GM18511 (cell line): ENCODE results near the gene CA7.

Experiments
- ATAC-seq: cut with Tn5 transposase; IDR thresholded peaks from one replicate; pipeline ENCODE4 v1.9.1; 2021; ENCODE audit warnings: mild to moderate bottlenecking, moderate library complexity; ENCODE audit not compliant: unreplicated experiment

The CA7 gene

DNA sequence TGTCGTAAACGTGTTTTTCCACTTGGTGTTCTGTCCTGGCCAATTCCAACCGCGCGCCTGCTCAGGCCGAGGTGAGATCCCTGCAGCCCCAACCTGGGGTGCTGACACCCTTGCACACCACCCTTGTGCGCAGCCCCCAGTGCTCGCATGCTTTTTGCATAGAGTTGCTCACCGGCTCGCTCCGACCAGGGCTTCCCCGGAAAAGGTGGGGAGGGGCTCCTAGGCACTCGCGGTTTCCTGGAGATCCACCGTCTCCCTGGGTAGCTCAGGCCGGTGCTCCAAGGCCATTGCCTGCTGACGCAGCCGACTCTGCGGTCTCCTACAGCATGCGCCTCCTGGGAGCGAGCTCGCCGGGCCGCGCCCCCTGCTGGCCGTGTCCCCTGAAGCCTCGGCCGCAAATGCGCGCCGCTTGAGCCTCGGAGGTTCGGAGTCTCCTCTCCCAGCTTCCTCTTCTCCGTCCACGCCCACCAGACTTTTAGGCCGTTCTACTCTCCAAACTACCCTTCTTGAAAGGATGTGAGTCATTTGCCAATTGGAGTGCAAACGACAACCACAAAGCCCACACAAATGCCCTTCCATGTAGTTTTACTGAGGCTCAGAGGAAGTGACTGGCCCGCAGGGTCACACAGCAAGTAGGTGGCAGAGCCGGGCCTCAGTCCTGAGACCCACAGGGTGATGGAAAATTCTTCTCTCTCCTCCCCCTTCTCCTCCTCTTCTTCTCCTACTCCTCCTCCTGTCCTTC is 28.9 kb downstream of the CA7 start:
- ATAC-seq = peak; percentile 83

DNA sequence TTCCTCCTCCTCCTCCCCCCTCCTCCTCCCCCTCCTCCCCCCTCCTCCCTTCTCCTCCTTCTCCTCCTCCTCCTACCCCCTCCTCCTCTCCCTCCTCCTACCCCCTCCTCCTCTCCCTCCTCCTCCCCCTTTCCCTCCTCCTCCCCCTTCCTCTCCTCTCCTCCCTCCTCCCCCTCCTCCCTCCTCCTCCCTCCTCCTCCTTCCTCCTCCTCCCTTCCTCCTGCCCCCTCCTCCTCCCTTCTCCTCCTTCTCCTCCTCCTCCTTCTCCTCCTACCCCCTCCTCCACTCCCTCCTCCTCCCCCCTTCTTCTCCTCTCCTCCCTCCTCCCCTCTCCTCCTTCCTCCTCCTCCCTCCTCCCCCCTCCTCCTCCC is 29.5 kb downstream of the CA7 start:
- no peak for ATAC-seq

DNA sequence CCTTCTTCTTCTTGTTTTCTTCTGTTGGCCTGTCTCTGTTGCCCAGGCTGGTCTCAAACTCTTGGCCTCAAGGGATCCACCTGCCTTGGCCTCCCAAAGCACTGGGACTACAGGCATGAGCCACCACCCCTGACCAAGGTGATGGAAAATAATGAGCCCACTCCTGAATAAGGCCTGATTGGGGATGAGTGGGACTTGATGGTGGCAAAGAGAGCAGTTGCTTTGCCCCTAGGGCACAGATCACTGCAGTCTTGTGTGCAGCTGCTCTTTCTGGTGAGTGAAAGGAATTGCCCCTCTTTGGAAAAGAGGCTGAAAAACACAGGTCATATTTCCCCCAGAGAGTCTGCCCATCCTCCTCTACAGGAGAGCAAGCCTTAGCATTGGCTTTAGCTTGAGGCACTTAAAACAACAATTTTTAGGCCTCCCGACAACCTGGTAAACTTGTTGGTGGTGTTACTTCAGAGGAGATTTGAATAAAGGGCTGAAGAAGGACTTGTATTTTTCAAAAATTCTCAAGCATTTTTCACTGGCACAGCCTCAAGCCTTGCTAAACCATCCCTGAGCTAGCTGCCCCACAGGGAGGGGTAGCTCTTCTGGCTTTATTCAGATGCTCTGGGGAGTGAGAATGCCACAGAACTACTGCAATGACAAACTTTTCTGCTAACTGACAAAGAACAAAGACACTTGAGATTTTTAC is 30.0 kb downstream of the CA7 start:
- ATAC-seq = no peak

DNA sequence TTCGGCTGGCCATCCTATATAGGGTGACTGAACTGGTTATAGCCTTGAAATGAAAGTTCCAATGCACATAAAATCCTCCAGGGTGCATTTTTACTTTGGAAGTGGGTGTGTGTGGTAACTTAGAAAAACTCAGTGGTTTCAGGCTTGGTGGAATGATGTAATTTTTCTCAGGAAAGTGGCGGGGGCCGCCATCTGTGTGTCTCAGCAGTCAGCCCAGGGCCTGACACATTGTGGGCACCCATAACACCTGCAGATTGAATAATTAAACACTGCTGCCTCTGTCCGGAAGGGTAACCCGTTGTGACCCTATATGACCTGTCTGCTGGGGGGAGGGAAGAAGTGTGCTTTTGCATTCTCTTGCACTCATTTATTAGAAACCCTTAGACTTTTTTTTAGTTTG is 33.9 kb downstream of the CA7 start:
- peak; percentile 30 for ATAC-seq

DNA sequence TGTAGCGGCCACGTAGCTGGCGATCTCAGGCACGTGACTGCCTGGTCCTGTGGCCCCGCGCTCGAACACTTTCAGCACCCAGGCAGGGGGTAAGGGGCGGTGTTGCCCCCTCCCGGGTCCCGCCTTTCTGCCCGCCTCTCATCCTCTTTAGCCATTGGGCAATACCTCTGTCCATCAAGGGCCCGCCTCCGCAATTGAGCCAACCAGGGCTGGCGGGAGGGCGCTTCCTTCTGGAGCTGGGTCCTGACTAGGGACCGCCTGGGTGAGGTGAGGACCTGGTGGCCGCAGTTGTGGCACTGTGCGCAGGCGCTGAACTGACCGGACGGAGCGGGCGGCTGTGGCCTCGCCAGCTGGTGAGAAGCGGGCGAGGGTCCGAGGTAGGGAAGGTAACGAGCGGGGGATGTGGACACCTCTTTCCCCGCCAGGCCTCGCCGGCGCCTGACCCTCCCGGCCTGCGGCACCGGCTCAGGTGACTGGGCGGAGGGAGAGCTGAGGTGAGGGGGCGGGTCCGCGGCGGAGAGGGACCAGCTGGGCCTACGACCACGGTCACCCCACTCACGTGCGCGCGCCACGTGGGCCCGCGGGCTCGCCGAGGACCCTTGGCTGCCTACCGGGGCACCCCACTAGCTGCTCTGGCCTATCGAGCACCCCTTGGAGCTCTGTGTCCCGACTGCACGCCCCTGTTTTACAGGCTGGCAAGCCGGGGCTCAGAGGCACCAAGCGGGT is 36.2 kb downstream of the CA7 start, which contains the start of gene PDP2:
TSS of gene PDP2 (plus strand) at position 228 of the 726 bp plus-strand sequence. CDS start 3,770 bp downstream, outside the sequence.
- ATAC-seq = peak; percentile 97

DNA sequence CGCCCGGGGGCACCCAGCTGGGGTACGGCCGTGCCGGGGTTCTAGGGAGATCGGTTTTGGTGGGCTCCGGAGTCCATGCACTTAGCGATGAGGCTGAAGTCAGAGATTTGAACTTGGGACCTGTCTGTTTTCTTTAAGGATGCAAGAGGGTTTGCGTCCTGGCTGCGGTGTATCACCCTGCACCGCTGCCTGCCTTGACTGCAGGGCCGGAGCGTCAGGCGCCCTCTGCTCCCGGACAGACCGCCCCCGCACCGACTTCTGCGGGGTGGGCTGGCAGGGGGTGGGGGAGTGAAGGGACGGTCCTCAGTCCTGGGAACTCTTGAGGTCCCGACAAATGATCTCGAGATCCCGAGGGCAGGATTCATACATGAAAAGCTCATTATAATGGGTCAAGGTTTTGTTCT is 36.8 kb downstream of the CA7 start:
- ATAC-seq = peak; percentile 10

DNA sequence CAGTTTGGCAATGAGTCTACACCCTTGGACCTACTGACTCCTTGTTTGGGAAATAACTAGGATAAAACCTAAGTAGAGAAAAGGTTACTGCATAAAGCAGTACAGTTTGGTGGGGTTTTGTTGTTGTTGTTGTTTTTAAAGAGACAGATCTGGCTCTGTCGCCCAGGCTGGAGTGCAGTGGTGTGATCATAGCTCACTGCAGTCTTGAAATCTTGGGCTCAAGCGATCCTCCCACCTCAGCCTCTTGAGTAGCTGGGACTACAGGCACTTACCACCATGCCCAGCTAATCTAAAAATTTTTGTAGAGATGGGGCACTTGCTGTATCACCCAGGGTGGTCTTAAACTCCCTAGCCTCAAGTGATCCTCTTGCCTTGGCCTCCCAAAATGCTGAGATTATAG is 37.3 kb downstream of the CA7 start:
- no peak for ATAC-seq

DNA sequence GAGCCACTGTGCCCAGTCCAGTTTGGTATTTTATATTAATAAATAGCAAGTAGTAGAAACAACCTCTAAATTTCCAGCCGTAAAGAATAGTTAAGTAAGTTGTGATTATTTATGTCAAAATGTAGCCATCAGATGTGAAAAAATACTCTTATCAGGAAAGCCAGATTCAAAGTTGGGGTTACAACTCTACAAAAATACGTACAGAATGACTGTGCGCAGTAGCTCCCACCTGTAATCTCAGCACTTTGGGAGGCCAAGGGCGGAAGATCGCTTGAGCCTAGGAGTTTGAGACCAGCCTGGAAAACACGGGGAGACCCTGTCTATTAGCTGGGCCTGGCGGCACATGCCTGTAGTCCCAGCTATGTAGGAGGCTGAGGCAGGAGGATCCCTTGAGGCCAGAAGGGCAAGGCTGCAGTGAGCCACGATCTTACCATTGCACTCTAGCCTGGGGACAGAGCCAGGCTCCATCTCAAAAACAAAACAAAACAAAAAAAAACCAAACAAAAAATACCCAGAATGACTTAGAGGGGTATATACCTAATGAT is 37.8 kb downstream of the CA7 start:
- ATAC-seq = no peak

DNA sequence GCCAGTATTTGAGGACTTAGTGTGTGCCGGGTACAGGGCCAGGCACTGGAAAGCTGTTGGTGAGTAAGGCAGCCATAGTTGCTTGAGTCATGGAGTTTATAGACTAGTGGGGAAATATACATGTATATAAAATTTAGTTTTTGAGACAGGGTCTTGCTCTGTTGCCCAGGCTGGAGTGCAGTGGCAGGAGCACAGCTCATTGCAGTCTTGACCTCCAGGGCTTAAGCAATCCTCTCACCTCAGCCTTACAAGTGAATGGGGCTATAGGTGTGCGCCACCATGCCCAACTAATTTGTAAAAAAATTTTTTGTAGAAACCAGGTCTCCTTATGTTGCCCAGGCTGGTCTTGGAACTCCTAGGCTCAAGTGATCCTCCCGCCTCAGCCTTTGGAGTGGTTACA is 38.5 kb downstream of the CA7 start:
- no peak for ATAC-seq

DNA sequence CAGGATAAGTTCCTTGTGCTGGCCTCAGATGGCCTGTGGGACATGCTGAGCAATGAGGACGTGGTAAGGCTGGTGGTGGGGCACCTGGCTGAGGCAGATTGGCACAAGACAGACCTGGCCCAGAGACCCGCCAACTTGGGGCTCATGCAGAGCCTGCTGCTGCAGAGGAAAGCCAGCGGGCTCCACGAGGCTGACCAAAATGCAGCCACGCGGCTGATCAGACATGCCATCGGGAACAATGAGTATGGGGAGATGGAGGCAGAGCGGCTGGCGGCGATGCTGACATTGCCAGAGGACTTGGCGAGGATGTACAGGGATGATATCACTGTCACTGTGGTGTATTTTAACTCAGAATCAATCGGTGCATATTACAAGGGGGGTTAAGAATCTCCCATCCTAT is 41.3 kb downstream of the CA7 start:
- ATAC-seq = no peak

DNA sequence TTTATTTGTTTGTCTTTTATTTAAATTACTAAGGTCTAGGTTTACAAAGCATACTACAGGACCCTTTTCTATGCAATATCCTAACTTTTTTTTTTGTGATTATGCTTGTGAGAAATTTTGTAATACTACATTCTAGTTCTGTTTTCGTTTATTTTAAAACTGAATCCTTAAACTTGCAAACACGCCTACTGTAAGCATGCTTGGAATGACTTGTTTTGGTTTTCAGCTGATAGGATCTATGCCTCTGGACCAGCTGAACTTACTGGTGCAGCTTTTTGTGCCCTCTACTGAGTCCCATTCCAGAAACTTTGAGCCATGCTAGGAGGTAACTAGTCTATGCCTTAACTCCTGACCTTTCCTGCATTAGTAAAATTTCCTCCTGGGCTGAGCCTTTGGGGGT is 42.1 kb downstream of the CA7 start:
- ATAC-seq = no peak

DNA sequence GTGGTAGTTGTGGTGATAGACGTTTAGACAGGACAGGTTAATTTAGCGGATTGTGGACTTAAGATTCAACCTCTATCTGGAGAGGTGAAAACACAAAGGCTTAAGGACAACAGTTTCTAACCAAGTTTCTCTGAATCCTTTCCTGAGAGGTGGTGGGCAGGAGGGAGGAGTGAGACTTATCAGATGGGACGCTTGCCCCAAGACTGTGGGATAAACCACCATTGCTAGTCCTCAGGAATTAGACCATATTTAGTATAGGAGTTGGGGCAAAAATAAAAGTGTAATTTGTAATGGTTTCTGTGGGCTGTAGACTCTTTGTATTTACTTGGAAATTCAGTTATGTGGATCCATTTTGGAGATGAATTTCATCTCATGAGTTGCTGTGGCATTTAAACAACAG is 42.7 kb downstream of the CA7 start:
- ATAC-seq = no peak

DNA sequence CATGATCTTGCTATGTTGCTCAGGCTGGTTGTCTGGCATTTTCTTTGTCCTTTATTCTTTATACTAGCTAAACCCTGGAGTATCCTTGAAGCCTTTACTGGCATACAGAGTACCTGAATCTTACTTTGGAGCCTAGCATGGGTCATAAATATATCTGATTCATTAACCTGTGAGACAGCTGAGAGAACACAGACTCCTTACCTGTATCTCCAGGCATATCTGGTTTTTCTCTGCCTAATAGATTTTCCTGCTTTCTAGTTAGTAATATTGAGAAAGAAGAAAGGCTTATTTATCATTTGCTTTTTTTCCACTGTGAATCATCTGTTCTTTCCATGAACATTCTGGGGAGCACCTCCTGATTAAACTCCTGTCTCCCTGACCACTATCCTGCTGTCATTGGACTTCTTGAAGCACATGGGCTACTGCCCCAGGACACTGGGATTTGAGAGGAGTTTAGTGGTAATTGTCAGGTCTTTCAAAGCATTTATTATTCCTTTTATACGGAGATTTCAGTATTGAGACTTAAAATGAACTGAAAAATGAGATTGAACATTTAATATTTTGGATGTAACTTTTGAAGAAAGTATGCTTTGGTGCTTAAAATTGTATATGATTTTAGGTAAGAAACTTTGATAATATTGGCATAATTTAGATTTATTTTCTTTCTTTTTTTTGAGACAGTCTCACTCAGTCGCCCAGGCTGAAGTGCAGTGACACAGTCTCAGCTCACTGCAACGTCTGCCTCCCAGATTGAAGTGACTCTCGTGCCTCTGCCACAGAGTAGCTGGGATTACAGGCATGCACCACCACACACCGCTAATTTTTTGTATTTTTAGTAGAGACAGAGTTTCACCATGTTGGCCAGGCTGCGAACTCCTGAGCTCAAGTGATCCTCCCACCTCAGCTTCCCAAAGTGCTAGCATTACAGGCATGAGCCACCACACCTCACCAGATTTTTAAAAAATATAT is 44.7 kb downstream of the CA7 start:
- no peak for ATAC-seq

DNA sequence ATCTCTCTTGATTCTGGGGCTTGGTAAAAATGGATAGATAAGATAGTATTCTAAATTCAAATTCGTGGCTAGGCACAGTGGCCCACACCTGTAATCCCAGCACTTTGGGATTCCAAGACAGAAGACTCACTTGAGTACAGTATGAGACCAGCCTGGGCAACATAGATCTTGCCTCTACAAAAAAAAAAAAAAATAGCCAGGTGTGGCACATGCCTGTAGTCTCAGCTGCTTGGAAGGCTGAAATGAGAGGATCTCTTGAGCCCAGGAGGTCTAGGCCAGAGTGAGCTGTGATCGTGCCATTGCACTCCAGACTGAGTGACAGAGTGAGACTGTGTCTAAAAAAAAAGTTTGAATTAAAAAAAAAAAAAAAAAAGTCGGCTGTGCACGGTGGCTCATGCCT is 45.4 kb downstream of the CA7 start:
- no peak for ATAC-seq

DNA sequence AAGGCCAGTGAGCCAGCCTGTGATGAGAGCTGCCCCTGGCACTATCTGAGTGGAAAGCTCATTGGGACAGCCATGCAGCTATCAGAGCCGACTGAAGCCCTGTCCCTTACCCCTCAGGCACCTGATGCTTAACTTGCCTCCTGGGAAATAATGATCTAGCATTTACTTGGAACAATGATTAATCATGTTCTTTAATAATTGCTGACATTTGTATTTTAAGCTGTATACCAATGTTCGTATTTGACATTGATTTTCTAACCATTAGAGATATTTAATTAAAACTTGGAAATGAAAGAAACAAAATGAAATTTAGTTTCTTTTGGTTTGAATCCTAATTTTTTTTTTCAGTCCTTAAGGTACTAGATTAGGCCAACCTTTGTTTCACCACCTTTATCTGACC is 46.6 kb downstream of the CA7 start:
- no peak for ATAC-seq

DNA sequence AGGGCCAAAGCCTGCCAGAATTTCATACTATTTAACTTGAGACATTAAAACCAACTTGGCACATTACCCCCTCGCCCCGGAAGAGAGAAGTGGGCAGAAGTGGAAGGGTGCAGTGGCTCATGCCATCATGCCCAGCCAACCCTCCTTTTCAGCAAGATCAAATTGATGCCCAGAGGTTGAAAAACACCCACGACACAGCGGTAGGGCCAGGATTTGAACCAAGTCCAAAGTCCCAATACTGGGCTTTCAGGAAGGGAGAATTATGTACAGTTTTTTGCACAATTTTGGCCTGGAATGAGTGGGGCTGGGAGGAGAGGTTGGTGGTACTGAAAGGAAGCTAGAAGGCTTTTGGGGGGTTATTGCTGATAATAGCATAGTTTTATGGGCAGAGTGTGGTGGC is 47.1 kb downstream of the CA7 start:
- ATAC-seq = no peak

DNA sequence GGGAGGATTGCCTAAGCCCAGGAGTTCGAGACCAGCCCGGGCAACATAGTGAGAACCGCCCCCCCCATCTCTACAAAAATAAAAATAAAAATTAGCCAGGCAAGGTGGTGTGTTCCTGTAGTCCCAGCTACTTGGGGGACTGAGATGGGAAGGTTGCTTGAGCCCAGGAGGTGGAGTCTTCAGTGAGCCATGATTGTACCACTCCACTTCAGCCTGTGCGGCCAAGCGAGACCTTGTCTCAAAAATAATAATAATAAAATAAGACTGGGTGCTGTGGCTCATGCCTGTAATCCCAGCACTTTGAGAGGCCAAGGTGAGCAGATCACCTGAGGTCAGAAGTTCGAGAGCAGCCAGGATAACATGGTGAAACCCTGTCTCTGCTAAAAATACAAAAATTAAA is 47.6 kb downstream of the CA7 start:
- no peak for ATAC-seq

DNA sequence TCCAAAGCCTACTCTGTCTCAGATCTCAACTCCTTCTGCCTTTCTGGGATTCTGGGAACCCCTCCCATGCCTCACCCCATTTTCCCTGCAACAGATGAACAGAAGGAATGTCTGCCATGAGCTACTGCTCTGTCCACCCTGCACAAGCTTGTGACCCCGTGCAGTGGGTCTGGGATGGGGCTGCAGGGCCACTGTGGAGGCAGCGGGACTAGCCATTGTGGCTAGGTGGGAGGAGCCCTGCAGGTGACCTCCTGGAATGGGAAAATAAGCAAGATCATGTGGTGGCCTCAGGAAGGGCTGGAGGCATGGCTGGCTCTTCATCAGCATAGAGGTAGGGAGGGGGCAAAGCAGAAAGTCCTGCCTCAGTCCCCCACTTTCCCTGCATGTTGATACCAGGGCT is 49.8 kb downstream of the CA7 start:
- ATAC-seq = no peak

DNA sequence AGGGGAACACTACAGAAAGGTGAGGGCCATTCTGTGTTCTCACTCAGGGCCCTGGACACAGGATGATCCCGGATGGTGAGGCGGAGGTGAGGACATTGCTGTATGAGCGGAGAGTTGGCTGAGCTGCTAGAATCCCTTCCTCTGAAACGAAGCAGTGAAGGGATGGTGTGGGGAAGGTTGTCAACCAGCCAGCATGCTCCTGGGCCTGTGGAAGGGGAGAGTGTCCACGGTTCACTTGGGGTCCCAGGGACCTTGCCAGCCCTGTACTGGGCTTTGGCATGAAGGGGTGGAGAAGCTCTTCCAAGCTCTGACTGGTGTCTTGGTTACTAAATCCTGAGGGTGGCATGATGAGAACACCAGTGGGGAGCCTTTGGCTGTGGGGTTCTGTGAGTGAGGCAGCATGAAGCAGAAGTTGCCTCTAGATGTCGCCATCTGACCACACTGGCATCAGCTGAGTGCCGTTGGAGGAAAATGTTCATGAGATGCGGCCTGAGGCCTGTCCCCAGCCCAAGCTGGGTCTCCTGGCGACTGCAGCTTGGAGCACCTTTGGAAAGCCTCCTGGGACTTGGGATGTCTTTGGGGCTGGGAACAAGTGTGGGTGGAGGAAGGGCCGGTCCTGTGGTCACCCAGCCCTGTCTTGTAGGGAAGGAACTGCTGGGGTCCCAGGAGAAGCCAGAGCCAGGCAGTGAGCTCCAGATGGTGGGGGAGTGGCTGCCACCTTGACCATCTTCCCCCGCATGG is 50.9 kb downstream of the CA7 start:
- peak; percentile 59 for ATAC-seq

DNA sequence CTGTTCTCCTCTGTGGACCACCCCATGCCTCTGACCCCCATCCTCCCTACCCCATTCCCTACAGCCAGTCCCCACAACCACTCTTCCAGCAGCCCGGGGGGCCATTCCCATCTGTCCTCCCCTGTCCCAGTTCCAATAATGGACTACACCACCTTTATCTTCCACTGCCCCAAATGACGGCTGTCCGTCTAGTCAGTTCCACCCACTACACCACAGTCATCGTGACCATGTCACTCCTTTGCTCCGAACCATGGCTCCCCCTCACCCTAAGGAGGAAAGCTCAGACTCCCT is 51.4 kb downstream of the CA7 start:
- ATAC-seq = no peak
